Gastrocnemius medialis (tissue), 4 donors: ENCODE measurements around the gene GABBR2. TPM values are rescaled to one million over a fixed set of nuclear protein-coding genes. Genes with fewer than 3 reads are reported as not detected.

ENCODE experiments used
- ATAC-seq, 2 donors: fragments of 150-250 bp; one replicate each; pipeline ENCODE4 v1.9.1; 2016
- DNase-seq, 2 donors: peaks; one replicate each; pipeline ENCODE4 v3.0.0-alpha.2; 2019
- H3K27ac ChIP-seq, 4 donors: fragments of 200-600 bp; sonication (generic); 1 replicate in 1 of 4; 2 replicates in 3 of 4; pipeline ENCODE4 v1.5.1; 2016 to 2018; ENCODE audit warnings: mild to moderate bottlenecking in 2 of 4, moderate library complexity in 1 of 4
- H3K27me3 ChIP-seq, 3 donors: fragments of 200-600 bp; sonication (generic) in 2 of 3; 1 replicate in 1 of 3; 2 replicates in 2 of 3; pipeline versions ENCODE4 v1.5.1 to v1.6.0; 2016 to 2019; ENCODE audit warnings: mild to moderate bottlenecking in 1 of 3, moderate library complexity in 1 of 3
- H3K36me3 ChIP-seq, 2 donors: fragments of 200-600 bp; sonication (generic) in 1 of 2; one replicate each; pipeline ENCODE4 v1.5.1; 2017 to 2018
- H3K4me1 ChIP-seq, 2 donors: fragments of 200-600 bp; sonication (generic) in 1 of 2; one replicate each; pipeline ENCODE4 v1.5.1; 2016 to 2017; ENCODE audit warnings: mild to moderate bottlenecking in 2 of 2
- H3K4me3 ChIP-seq, 4 donors: fragments of 200-600 bp; sonication (generic) in 3 of 4; 1 replicate in 1 of 4; 2 replicates in 3 of 4; pipeline ENCODE4 v1.5.1; 2016 to 2019; ENCODE audit warnings: mild to moderate bottlenecking in 2 of 4
- H3K9me3 ChIP-seq, 3 donors: fragments of 200-600 bp; sonication (generic) in 2 of 3; 1 replicate in 1 of 3; 2 replicates in 2 of 3; pipeline ENCODE4 v1.5.1; 2016 to 2019
- CTCF ChIP-seq, 5 experiments: fragments of 450-650 bp in 3 of 5; fragments of 200-600 bp in 2 of 5; sonication (generic) in 2 of 5; IDR thresholded peaks in 4 of 5; conservative IDR thresholded peaks in 1 of 5; 1 replicate in 4 of 5; 2 replicates in 1 of 5; pipeline ENCODE4 v1.5.1; 2016 to 2019; ENCODE audit warnings: antibody characterized with exemption in 5 of 5, mild to moderate bottlenecking in 3 of 5, moderate library complexity in 3 of 5
- POLR2A ChIP-seq, 2 donors: fragments of 450-650 bp; IDR thresholded peaks; one replicate each; pipeline ENCODE4 v1.6.1; 2017; ENCODE audit warnings: antibody characterized with exemption in 2 of 2, mild to moderate bottlenecking in 2 of 2, moderate library complexity in 2 of 2
- in situ Hi-C, 4 donors: fragments of 200-750 bp; cut with MboI; loops; one replicate each; pipeline versions ENCODE4 v1.15.0 to v1.8.0; 2017; ENCODE audit warnings: low sequenced_read_pairs in 4 of 4
- intact Hi-C: fragments of 100-400 bp; cut with DNase I; formaldehyde crosslinking; loops from one replicate; pipeline ENCODE4 v1.15.1; 2023; ENCODE audit warnings: low total_unique reads
- total RNA-seq, 4 donors: library from RNA; depleted of rRNA; stranded (reverse); fragments of >200 nt; gene quantifications; one replicate each; pipeline versions ENCODE4 v1.1.0 to v1.2.3, GENCODE V29; 2016

The GABBR2 gene
- total RNA-seq, 4 donors from 2014 or later = 0.46 to 0.80 TPM; not detected in 2

GRCh38 chr9:98576354-98576753 is 132.4 kb downstream of the GABBR2 start:
- Histone ChIP-seq H3K27ac (no peak overlapping the region), H3K4me1 (no peaks in the 10 kb centered on the region), H3K4me3 (no peak overlapping the region), H3K36me3 (no peaks in the 10 kb centered on the region), H3K9me3 (no peaks in the 10 kb centered on the region), H3K27me3 (peaks cover 0 to 4% (median 0%) of the 10 kb centered on the region in 3 donors)
- intact Hi-C loops = loop anchor here (10.0 kb wide), 1 partner anchor 78 kb away; no protein-coding TSS in a partner anchor
- ATAC-seq (no peak), DNase-seq (no peak)
- in situ Hi-C loops = no loop called here
- TF ChIP-seq POLR2A (IDR thresholded peaks at IDR 0.05) (no peak), CTCF (IDR thresholded peaks at IDR 0.05 in 4 of 5, conservative IDR thresholded peaks at IDR 0.05 in 1 of 5) (no peak)

- Histone ChIP-seq H3K36me3 (no peaks in the 10 kb centered on the region), H3K27ac (no peak overlapping the region), H3K4me3 (no peak overlapping the region), H3K9me3 (no peaks in the 10 kb centered on the region), H3K4me1 (no peaks in the 10 kb centered on the region), H3K27me3 (peaks cover 0 to 4% (median 0%) of the 10 kb centered on the region in 3 donors)
- in situ Hi-C loops (no loop called here), intact Hi-C loops (loop anchor here (10.0 kb wide), 1 partner anchor 79 kb away; no protein-coding TSS in a partner anchor)
- no peak for DNase-seq
- no peak for ATAC-seq
- TF ChIP-seq CTCF (IDR thresholded peaks at IDR 0.05 in 4 of 5, conservative IDR thresholded peaks at IDR 0.05 in 1 of 5) (no peak), POLR2A (IDR thresholded peaks at IDR 0.05) (no peak)
Observed at GRCh38 chr9:98575379-98576346, 133.1 kb downstream of the GABBR2 start.

GRCh38 chr9:98573749-98574278 is 134.9 kb downstream of the GABBR2 start:
- Histone ChIP-seq H3K27ac (no peak overlapping the region), H3K27me3 (no peaks in the 10 kb centered on the region), H3K4me3 (no peak overlapping the region), H3K9me3 (no peaks in the 10 kb centered on the region), H3K36me3 (no peaks in the 10 kb centered on the region), H3K4me1 (no peaks in the 10 kb centered on the region)
- intact Hi-C loops (loop anchor here (10.0 kb wide), 1 partner anchor 81 kb away; no protein-coding TSS in a partner anchor), in situ Hi-C loops (no loop called here)
- DNase-seq (no peak), ATAC-seq (no peak)
- TF ChIP-seq CTCF (IDR thresholded peaks at IDR 0.05 in 4 of 5, conservative IDR thresholded peaks at IDR 0.05 in 1 of 5) = no peak
- no peak for TF ChIP-seq POLR2A (IDR thresholded peaks at IDR 0.05)

GRCh38 chr9:98572796-98573195 is 135.9 kb downstream of the GABBR2 start:
- Histone ChIP-seq H3K4me1 (no peaks in the 10 kb centered on the region), H3K4me3 (no peak overlapping the region), H3K9me3 (no peaks in the 10 kb centered on the region), H3K27me3 (no peaks in the 10 kb centered on the region), H3K27ac (no peak overlapping the region), H3K36me3 (no peaks in the 10 kb centered on the region)
- TF ChIP-seq CTCF (IDR thresholded peaks at IDR 0.05 in 4 of 5, conservative IDR thresholded peaks at IDR 0.05 in 1 of 5) (no peak), POLR2A (IDR thresholded peaks at IDR 0.05) (no peak)
- ATAC-seq = no peak
- no peak for DNase-seq
- intact Hi-C loops (loop anchor here (10.0 kb wide), 1 partner anchor 82 kb away; no protein-coding TSS in a partner anchor), in situ Hi-C loops (no loop called here)
